ENCODE measurements around the gene ODAD2.

ODAD2 gene

GRCh38 chr10:27770181-27770580 lies 228.7 kb downstream of the ODAD2 start:
- no peak for DNase-seq (ENCODE audit: low spot score)
